ENCODE data around the gene KASH5. TPM values are rescaled to one million over a fixed set of nuclear protein-coding genes. Genes with fewer than 3 reads are reported as not detected.

KASH5 gene
- total RNA-seq, 1 experiment from 2014 or later, result not detected

GRCh38 chr19:49362929-49363267, 25.2 kb upstream of the KASH5 start:
- Histone ChIP-seq H2BK120ac (ENCODE audit: low read depth, low read length, poor library complexity, severe bottlenecking) (no peak overlapping the region), H3K9ac (ENCODE audit: extremely low read depth, insufficient read length, low read length) (peak overlapping the region; percentile 59), H3T11ph (ENCODE audit: low read length) (no peak overlapping the region), H4K5ac (ENCODE audit: insufficient read length, low read depth, low read length) (no peak overlapping the region), H3K27me3 (ENCODE audit: insufficient read depth, low read length) (no peaks in the 10 kb centered on the region), H4K8ac (replicated peaks; ENCODE audit: insufficient read length, low read depth, low read length) (no peak overlapping the region), H2BK15ac (ENCODE audit: low read depth, low read length) (no peak overlapping the region), H2AK5ac (ENCODE audit: insufficient read length, low read length) (no peak overlapping the region), H3K4me2 (ENCODE audit: insufficient read depth, insufficient read length, low read length) (peak overlapping the region; percentile 96), H3K4ac (ENCODE audit: low read depth, low read length) (no peak overlapping the region), H2BK5ac (ENCODE audit: insufficient read length, low read length) (no peak overlapping the region), H3K14ac (ENCODE audit: insufficient read depth, low read length) (0 out of 2 replicates have a peak overlapping the region, but pooled peaks have one; percentile 71), H3K79me1 (ENCODE audit: insufficient read depth, low read depth, low read length, poor library complexity, severe bottlenecking) (peaks cover 6% of the 10 kb centered on the region), H2AFZ (ENCODE audit: low read length) (no peak overlapping the region), H2BK12ac (ENCODE audit: insufficient read length, low read depth, low read length) (no peak overlapping the region), H3K79me2 (ENCODE audit: insufficient read depth, low read length) (peaks cover 6% of the 10 kb centered on the region; the same call in 1 of the 2 replicates), H3K4me1 (ENCODE audit: insufficient read depth, low read length) (no peaks in the 10 kb centered on the region; the same call in 1 of the 2 replicates), H2BK20ac (ENCODE audit: low read depth, low read length, poor library complexity, severe bottlenecking) (no peak overlapping the region), H3K18ac (ENCODE audit: insufficient read length, low read depth, low read length) (peak overlapping the region; percentile 8), H4K20me1 (ENCODE audit: control insufficient read depth, insufficient read depth, insufficient read length) (no peaks in the 10 kb centered on the region), H3K27ac (ENCODE audit: insufficient read length, low read depth, low read length) (no peak overlapping the region), H3K23ac (ENCODE audit: insufficient read length, low read depth, low read length) (no peak overlapping the region), H3K9me3 (ENCODE audit: control insufficient read depth, low read depth, low read length) (no peaks in the 10 kb centered on the region), H3K23me2 (ENCODE audit: insufficient read length, low read depth, low read length, poor library complexity, severe bottlenecking) (peaks cover 8% of the 10 kb centered on the region), H3K56ac (ENCODE audit: insufficient read length, low read depth, low read length) (no peak overlapping the region), H4K91ac (ENCODE audit: insufficient read length, low read depth, low read length) (no peak overlapping the region)
- Mint-ChIP-seq H3K36me3 (ENCODE audit: insufficient read depth in 1 of 3, low read depth in 3 of 3) (peaks cover 16 to 22% (median 17%) of the 10 kb centered on the region in 3 experiments; a peak in 6 of 7 replicates), H3K4me1 (peaks cover 4 to 17% of the 10 kb centered on the region in 2 experiments), H3K4me3 (no peak overlapping the region), H3K27ac (no peak overlapping the region), H3K27me3 (ENCODE audit: low read depth) (peaks cover 3% of the 10 kb centered on the region), H3K9me3 (no peaks in the 10 kb centered on the region)
- TF ChIP-seq CTCF (conservative IDR thresholded peaks at IDR 0.05), result no peak
- DNase-seq, result no peak
- WGBS (ENCODE audit: extremely low coverage, insufficient read length, low lambda C conversion rate), result no CpG with 5 or more reads among the region's 14 CpGs
